IMR-90 (cell line): ENCODE measurements around the gene ANKRD44. TPM values are rescaled to one million over a fixed set of nuclear protein-coding genes. Genes with fewer than 3 reads are reported as not detected.

ENCODE experiments used
- ATAC-seq: fragments of 200-7000 bp; cut with Tn5 transposase; 2 replicates; pipeline ENCODE4 v1.9.1; 2020; ENCODE audit warnings: low read depth, mild to moderate bottlenecking, moderate library complexity
- BruUV-seq: library from RNA; stranded (reverse); fragments of 400-500 nt; replicated peaks from 2 replicates; lab custom pipeline; 2021; lab: Mats Ljungman, UMichigan
- CTCF ChIA-PET: fragments of 300-600 bp; formaldehyde crosslinking; extraction: SDS; loops from one replicate; lab custom pipeline; 2021; ENCODE audit warnings: antibody characterized with exemption; lab: Yijun Ruan, JAX
- POLR2A ChIA-PET: fragments of 300-600 bp; sonication (Branson Sonifier 250); formaldehyde crosslinking; loops from one replicate; lab custom pipeline; 2022; ENCODE audit warnings: antibody characterized with exemption; ENCODE audit not compliant: unreplicated experiment; lab: Charles Lee
- DNase-seq: peaks from one replicate; pipeline ENCODE4 v3.0.0; 2013
- H2AFZ ChIP-seq: replicated peaks from 2 replicates; pipeline ENCODE3; 2013; ENCODE audit warnings: low read length, mild to moderate bottlenecking; ENCODE audit not compliant: poor library complexity
- H2AK5ac ChIP-seq: 2 replicates; pipeline ENCODE4 v1.6.1; 2013; ENCODE audit warnings: low read depth, low read length, inconsistent platforms
- H2AK9ac ChIP-seq: replicated peaks from 2 replicates; pipeline ENCODE3; 2013; ENCODE audit warnings: mild to moderate bottlenecking, low read depth, low read length, moderate library complexity; ENCODE audit not compliant: poor library complexity
- H2BK120ac ChIP-seq: 2 replicates; pipeline ENCODE4 v1.6.1; 2013; ENCODE audit warnings: low read depth, low read length, inconsistent platforms
- H2BK15ac ChIP-seq: 3 replicates; pipeline ENCODE4 v1.6.1; 2013; ENCODE audit warnings: low read depth, low read length, inconsistent platforms
- H2BK20ac ChIP-seq: 2 replicates; pipeline ENCODE4 v1.6.1; 2013; ENCODE audit warnings: low read depth, mild to moderate bottlenecking, inconsistent platforms, low read length, moderate library complexity
- H2BK5ac ChIP-seq: 2 replicates; pipeline ENCODE4 v1.6.1; 2013; ENCODE audit warnings: mild to moderate bottlenecking, low read depth, low read length, inconsistent platforms; ENCODE audit not compliant: poor library complexity, severe bottlenecking
- H3K14ac ChIP-seq: replicated peaks from 2 replicates; pipeline ENCODE4 v1.6.1; 2013; ENCODE audit warnings: low read depth, low read length, inconsistent platforms
- H3K18ac ChIP-seq: 2 replicates; pipeline ENCODE4 v1.6.1; 2013; ENCODE audit warnings: low read depth, low read length, control low read depth
- H3K23ac ChIP-seq: 2 replicates; pipeline ENCODE4 v1.6.1; 2013; ENCODE audit warnings: low read depth, low read length, inconsistent platforms
- H3K27ac ChIP-seq: 2 replicates; pipeline ENCODE4 v1.5.1; 2013; ENCODE audit warnings: mild to moderate bottlenecking, control low read depth, low read length; ENCODE audit not compliant: insufficient read depth
- H3K27me3 ChIP-seq: 2 replicates; pipeline ENCODE4 v1.6.1; 2013; ENCODE audit warnings: low read length; ENCODE audit not compliant: control insufficient read depth, insufficient read depth
- H3K36me3 ChIP-seq: 2 replicates; pipeline ENCODE4 v1.6.1; 2013; ENCODE audit warnings: low read length, mixed read lengths; ENCODE audit not compliant: control insufficient read depth, insufficient read depth
- H3K4ac ChIP-seq: 2 replicates; pipeline ENCODE4 v1.6.1; 2013; ENCODE audit warnings: low read depth, low read length, inconsistent platforms
- H3K4me1 ChIP-seq: 2 replicates; pipeline ENCODE4 v1.6.1; 2013; ENCODE audit warnings: low read length, mixed read lengths; ENCODE audit not compliant: control insufficient read depth, insufficient read depth
- H3K4me2 ChIP-seq: 2 replicates; pipeline ENCODE4 v1.6.1; 2013; ENCODE audit warnings: low read depth, mild to moderate bottlenecking, control low read depth, low read length, moderate library complexity
- H3K4me3 ChIP-seq: 2 replicates; pipeline ENCODE4 v1.5.1; 2013; ENCODE audit warnings: low read depth, mild to moderate bottlenecking, control low read depth, low read length, moderate library complexity; ENCODE audit not compliant: insufficient read depth
- H3K56ac ChIP-seq: 2 replicates; pipeline ENCODE4 v1.6.1; 2013; ENCODE audit warnings: low read length, inconsistent platforms; ENCODE audit not compliant: insufficient read depth; ENCODE audit errors: extremely low read depth
- H3K79me1 ChIP-seq, 2 experiments: 2 replicates each; pipeline ENCODE4 v1.6.1; 2013; ENCODE audit warnings: low read length in 2 of 2, inconsistent platforms in 1 of 2, low read depth in 1 of 2
- H3K9ac ChIP-seq: 2 replicates; pipeline ENCODE4 v1.6.1; 2013; ENCODE audit warnings: low read depth, low read length, control low read depth
- H3K9me1 ChIP-seq: 2 replicates; pipeline ENCODE4 v1.6.1; 2013; ENCODE audit warnings: low read length, inconsistent platforms; ENCODE audit not compliant: insufficient read depth
- H3K9me3 ChIP-seq: 2 replicates; pipeline ENCODE4 v1.6.1; 2013; ENCODE audit warnings: low read length; ENCODE audit not compliant: control insufficient read depth, insufficient read depth
- H4K20me1 ChIP-seq: 2 replicates; pipeline ENCODE4 v1.6.1; 2013; ENCODE audit warnings: low read length, inconsistent platforms; ENCODE audit not compliant: insufficient read depth
- H4K5ac ChIP-seq: 2 replicates; pipeline ENCODE4 v1.6.1; 2013; ENCODE audit warnings: mild to moderate bottlenecking, low read depth, low read length, control low read depth
- H4K8ac ChIP-seq, 2 experiments: 2 replicates each; pipeline ENCODE4 v1.6.1; 2013; ENCODE audit warnings: low read depth in 2 of 2, low read length in 2 of 2, control low read depth in 1 of 2, inconsistent platforms in 1 of 2
- H4K91ac ChIP-seq: 2 replicates; pipeline ENCODE4 v1.6.1; 2013; ENCODE audit warnings: low read depth, low read length, inconsistent platforms; ENCODE audit not compliant: insufficient read depth
- BHLHE40 ChIP-seq: fragments of 150-350 bp; IDR thresholded peaks from 2 replicates; pipeline ENCODE4 v1.6.1; 2016; ENCODE audit warnings: mild to moderate bottlenecking, low read depth, low read length
- CEBPB ChIP-seq: IDR thresholded peaks from 2 replicates; pipeline ENCODE4 v1.6.1; 2012; ENCODE audit warnings: low read depth, low read length, improper control_type of control experiment
- FOS ChIP-seq: fragments of 150-350 bp; IDR thresholded peaks from 2 replicates; pipeline ENCODE4 v1.6.1; 2016; ENCODE audit warnings: low read depth, low read length
- MAFK ChIP-seq: IDR thresholded peaks from 2 replicates; pipeline ENCODE4 v1.6.1; 2012; ENCODE audit warnings: low read depth, low read length, improper control_type of control experiment
- MAZ ChIP-seq: IDR thresholded peaks from 2 replicates; pipeline ENCODE4 v1.6.1; 2012; ENCODE audit warnings: low read depth, mild to moderate bottlenecking, low read length, improper control_type of control experiment, moderate library complexity, borderline replicate concordance
- POLR2A ChIP-seq: IDR thresholded peaks from 2 replicates; pipeline ENCODE4 v1.6.1; 2012; ENCODE audit warnings: mild to moderate bottlenecking, low read depth, low read length
- RAD21 ChIP-seq: IDR thresholded peaks from 2 replicates; pipeline ENCODE4 v1.6.1; 2012; ENCODE audit warnings: low read length, improper control_type of control experiment
- RCOR1 ChIP-seq: IDR thresholded peaks from 2 replicates; pipeline ENCODE4 v1.6.1; 2012; ENCODE audit warnings: mild to moderate bottlenecking, low read length, improper control_type of control experiment; ENCODE audit not compliant: insufficient replicate concordance
- RFX5 ChIP-seq: IDR thresholded peaks from 2 replicates; pipeline ENCODE4 v1.8.0; 2012; ENCODE audit warnings: low read depth, mild to moderate bottlenecking, low read length, moderate library complexity
- WGBS, 2 experiments: methylation state at CpG; one replicate each; pipeline versions ENCODE4 v1.1.5 to v1.1.7; 2013; ENCODE audit warnings: missing lambda C conversion rate in 2 of 2; ENCODE audit not compliant: insufficient read length in 1 of 2; ENCODE audit errors: extremely low coverage in 2 of 2; 5-methylcytosine and 5-hydroxymethylcytosine counted together
- dilution Hi-C: fragments of 300-500 bp; cut with HindIII; formaldehyde crosslinking; loops from one replicate; pipeline ENCODE4 v1.14.3; 2018; ENCODE audit warnings: low sequenced_read_pairs; ENCODE audit not compliant: unreplicated experiment
- in situ Hi-C: fragments of 300-500 bp; cut with MboI; formaldehyde crosslinking; loops from 3 replicates; pipeline ENCODE4 v1.14.3; 2019; ENCODE audit warnings: low sequenced_read_pairs, inconsistent platforms, mixed read lengths
- intact Hi-C: fragments of 100-400 bp; cut with micrococcal nuclease; formaldehyde crosslinking; loops from 2 replicates; pipeline ENCODE4 v1.10.0; 2022
- polyA plus RNA-seq, 3 experiments: library from polyadenylated mRNA; depleted of rRNA; stranded (reverse); fragments of >200 nt; gene quantifications; 2 replicates each; pipeline ENCODE4 v1.2.3, GENCODE V29; 2012; ENCODE audit warnings: low replicate concordance in 1 of 3
- total RNA-seq: library from RNA; depleted of rRNA; stranded (reverse); fragments of >200 nt; gene quantifications from 2 replicates; pipeline ENCODE4 v1.2.3, GENCODE V29; 2012
- TF ChIP-seq, protein P1 (sequence below): fragments of 150-350 bp; IDR thresholded peaks from 2 replicates; pipeline ENCODE4 v1.6.1; 2016; ENCODE audit warnings: low read depth, mild to moderate bottlenecking, low read length, moderate library complexity, borderline replicate concordance
- TF ChIP-seq, protein P2 (sequence below): fragments of 150-350 bp; IDR thresholded peaks from 2 replicates; pipeline ENCODE4 v1.6.1; 2017; ENCODE audit warnings: mild to moderate bottlenecking, antibody characterized with exemption, low read length, low read depth
- TF ChIP-seq, protein P3 (sequence below): conservative IDR thresholded peaks from 2 replicates; pipeline ENCODE4 v1.5.1; 2012; ENCODE audit warnings: mild to moderate bottlenecking, low read depth, low read length, improper control_type of control experiment

ANKRD44 gene
- total and polyA plus RNA-seq, 2 of the 4 experiments (the other 2 are of a cell fraction) = 5.2 to 15.6 TPM

- ChIA-PET CTCF (interaction anchor here (0.9 to 2.3 kb wide), 7 partner anchors 9 to 46 kb away, joined by 3 to 13 read pairs (median 4); no protein-coding TSS in a partner anchor), POLR2A (interaction anchor here (0.6 kb wide), 1 partner anchor 127 kb away, joined by 3 read pairs; no protein-coding TSS in a partner anchor)
- Histone ChIP-seq H3K9me1 (peaks cover 4% of the 10 kb centered on the region), H2AK9ac (no peak overlapping the region), H3K14ac (peak overlapping the region; percentile 41; the same call in 1 of the 2 replicates), H3K9ac (no peak overlapping the region; the same call in 1 of the 2 replicates), H3K4ac (peak overlapping the region; percentile 57), H2AK5ac (peak overlapping the region; percentile 77), H3K4me3 (no peak overlapping the region), H3K56ac (0 out of 2 replicates have a peak overlapping the region, but pooled peaks have one; percentile 35), H2AFZ (no peak overlapping the region), H4K91ac (peak overlapping the region; percentile 74; the same call in 1 of the 2 replicates), H2BK15ac (peak overlapping the region; percentile 47; the same call in 2 of the 3 replicates), H4K8ac (peak overlapping the region in 1 of 2 experiments; percentile 23; a peak in 2 of 4 replicates), H3K23ac (peak overlapping the region; percentile 18; the same call in 1 of the 2 replicates), H3K79me1 (peaks cover 0 to 10% of the 10 kb centered on the region in 2 experiments; a peak in 1 of 4 replicates), H3K36me3 (no peaks in the 10 kb centered on the region), H4K20me1 (no peaks in the 10 kb centered on the region), H3K27ac (0 out of 2 replicates have a peak overlapping the region, but pooled peaks have one; percentile 44), H4K5ac (peak overlapping the region; percentile 21; the same call in 1 of the 2 replicates), H2BK5ac (peak overlapping the region; percentile 87), H3K4me2 (peak overlapping the region; percentile 60), H3K18ac (peak overlapping the region; percentile 45; the same call in 1 of the 2 replicates), H2BK120ac (peak overlapping the region; percentile 68), H3K27me3 (no peaks in the 10 kb centered on the region), H3K4me1 (peaks cover 10% of the 10 kb centered on the region), H3K9me3 (no peaks in the 10 kb centered on the region), H2BK20ac (peak overlapping the region; percentile 79)
- intact Hi-C loops (no loop called here), dilution Hi-C loops (no loop called here), in situ Hi-C loops (no loop called here)
- no CpG with 5 or more reads among the region's 7 CpGs for WGBS, 2 experiments
- BruUV-seq = no TSS peak
- ATAC-seq (peak; percentile 50), DNase-seq (peak; percentile 31)
- TF ChIP-seq, protein P1, sequence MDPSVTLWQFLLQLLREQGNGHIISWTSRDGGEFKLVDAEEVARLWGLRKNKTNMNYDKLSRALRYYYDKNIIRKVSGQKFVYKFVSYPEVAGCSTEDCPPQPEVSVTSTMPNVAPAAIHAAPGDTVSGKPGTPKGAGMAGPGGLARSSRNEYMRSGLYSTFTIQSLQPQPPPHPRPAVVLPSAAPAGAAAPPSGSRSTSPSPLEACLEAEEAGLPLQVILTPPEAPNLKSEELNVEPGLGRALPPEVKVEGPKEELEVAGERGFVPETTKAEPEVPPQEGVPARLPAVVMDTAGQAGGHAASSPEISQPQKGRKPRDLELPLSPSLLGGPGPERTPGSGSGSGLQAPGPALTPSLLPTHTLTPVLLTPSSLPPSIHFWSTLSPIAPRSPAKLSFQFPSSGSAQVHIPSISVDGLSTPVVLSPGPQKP = no peak
- TF ChIP-seq CEBPB = no peak
- TF ChIP-seq RAD21 = no peak
- TF ChIP-seq, protein P2, sequence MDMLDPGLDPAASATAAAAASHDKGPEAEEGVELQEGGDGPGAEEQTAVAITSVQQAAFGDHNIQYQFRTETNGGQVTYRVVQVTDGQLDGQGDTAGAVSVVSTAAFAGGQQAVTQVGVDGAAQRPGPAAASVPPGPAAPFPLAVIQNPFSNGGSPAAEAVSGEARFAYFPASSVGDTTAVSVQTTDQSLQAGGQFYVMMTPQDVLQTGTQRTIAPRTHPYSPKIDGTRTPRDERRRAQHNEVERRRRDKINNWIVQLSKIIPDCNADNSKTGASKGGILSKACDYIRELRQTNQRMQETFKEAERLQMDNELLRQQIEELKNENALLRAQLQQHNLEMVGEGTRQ = no peak
- no peak for TF ChIP-seq FOS
- no peak for TF ChIP-seq MAZ
- no peak for TF ChIP-seq RCOR1
- TF ChIP-seq MAFK = no peak
- TF ChIP-seq, protein P3, sequence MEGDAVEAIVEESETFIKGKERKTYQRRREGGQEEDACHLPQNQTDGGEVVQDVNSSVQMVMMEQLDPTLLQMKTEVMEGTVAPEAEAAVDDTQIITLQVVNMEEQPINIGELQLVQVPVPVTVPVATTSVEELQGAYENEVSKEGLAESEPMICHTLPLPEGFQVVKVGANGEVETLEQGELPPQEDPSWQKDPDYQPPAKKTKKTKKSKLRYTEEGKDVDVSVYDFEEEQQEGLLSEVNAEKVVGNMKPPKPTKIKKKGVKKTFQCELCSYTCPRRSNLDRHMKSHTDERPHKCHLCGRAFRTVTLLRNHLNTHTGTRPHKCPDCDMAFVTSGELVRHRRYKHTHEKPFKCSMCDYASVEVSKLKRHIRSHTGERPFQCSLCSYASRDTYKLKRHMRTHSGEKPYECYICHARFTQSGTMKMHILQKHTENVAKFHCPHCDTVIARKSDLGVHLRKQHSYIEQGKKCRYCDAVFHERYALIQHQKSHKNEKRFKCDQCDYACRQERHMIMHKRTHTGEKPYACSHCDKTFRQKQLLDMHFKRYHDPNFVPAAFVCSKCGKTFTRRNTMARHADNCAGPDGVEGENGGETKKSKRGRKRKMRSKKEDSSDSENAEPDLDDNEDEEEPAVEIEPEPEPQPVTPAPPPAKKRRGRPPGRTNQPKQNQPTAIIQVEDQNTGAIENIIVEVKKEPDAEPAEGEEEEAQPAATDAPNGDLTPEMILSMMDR = no peak
- TF ChIP-seq BHLHE40 = no peak
- no peak for TF ChIP-seq POLR2A
- TF ChIP-seq RFX5 = no peak
Measured at GRCh38 chr2:197158591-197159550, 151.7 kb downstream of the ANKRD44 start.
